ENCODE results near the gene CFAP299. TPM values are rescaled to one million over a fixed set of nuclear protein-coding genes. Genes with fewer than 3 reads are reported as not detected.
A peak's percentile ranks its signal among the peaks of the same experiment; 100 is the strongest.

Gene CFAP299
- total and polyA plus RNA-seq, 4 donors = 2.8 to 30.2 (median 6.6) TPM

- no peak overlapping the region for H3K27ac ChIP-seq (ENCODE audit: low read depth in 1 of 2, low read length in 1 of 2)
- no peaks in the 10 kb centered on the region for H3K36me3 ChIP-seq (ENCODE audit: control insufficient read depth in 4 of 4, insufficient read depth in 4 of 4, low read length in 4 of 4)
- WGBS, 2 donors = 94 to 96% methylated on average over 8 of the region's 8 CpGs
- no peaks in the 10 kb centered on the region for H3K27me3 ChIP-seq (ENCODE audit: control insufficient read depth in 3 of 3, insufficient read depth in 3 of 3, low read length in 2 of 3)
- H3K4me3 ChIP-seq = no peak overlapping the region
- no peaks in the 10 kb centered on the region for H3K4me1 ChIP-seq (ENCODE audit: control insufficient read depth in 5 of 5, insufficient read depth in 5 of 5, low read length in 5 of 5)
- no peak for DNase-seq
- TF ChIP-seq CTCF (IDR thresholded peaks at IDR 0.05; ENCODE audit: control extremely low read depth, extremely low read depth) = no peak
- ATAC-seq (ENCODE audit: insufficient read depth, low FRiP score) = no peak
- H3K9me3 ChIP-seq (ENCODE audit: control insufficient read depth in 4 of 4, insufficient read depth in 3 of 4, low read length in 3 of 4) = no peaks in the 10 kb centered on the region
- H3K9ac ChIP-seq (ENCODE audit: insufficient read depth in 1 of 2, low read length in 2 of 2) = no peak overlapping the region
Observed at GRCh38 chr4:80321341-80321740, 14.2 kb upstream of the CFAP299 start.

GRCh38 chr4:80321776-80322175 is 13.8 kb upstream of the CFAP299 start:
- H3K9ac ChIP-seq (ENCODE audit: insufficient read depth in 1 of 2, low read length in 2 of 2) = no peak overlapping the region
- no peaks in the 10 kb centered on the region for H3K4me1 ChIP-seq (ENCODE audit: control insufficient read depth in 5 of 5, insufficient read depth in 5 of 5, low read length in 5 of 5)
- WGBS, 2 donors = 87% methylated on average over 4 of the region's 4 CpGs
- TF ChIP-seq CTCF (IDR thresholded peaks at IDR 0.05; ENCODE audit: control extremely low read depth, extremely low read depth) = no peak
- no peaks in the 10 kb centered on the region for H3K36me3 ChIP-seq (ENCODE audit: control insufficient read depth in 4 of 4, insufficient read depth in 4 of 4, low read length in 4 of 4)
- no peak for DNase-seq
- H3K27me3 ChIP-seq (ENCODE audit: control insufficient read depth in 3 of 3, insufficient read depth in 3 of 3, low read length in 2 of 3) = no peaks in the 10 kb centered on the region
- H3K9me3 ChIP-seq (ENCODE audit: control insufficient read depth in 4 of 4, insufficient read depth in 3 of 4, low read length in 3 of 4) = no peaks in the 10 kb centered on the region
- H3K27ac ChIP-seq (ENCODE audit: low read depth in 1 of 2, low read length in 1 of 2) = no peak overlapping the region
- ATAC-seq (ENCODE audit: insufficient read depth, low FRiP score) = no peak
- no peak overlapping the region for H3K4me3 ChIP-seq

- no peaks in the 10 kb centered on the region for H3K4me1 ChIP-seq (ENCODE audit: control insufficient read depth in 5 of 5, insufficient read depth in 5 of 5, low read length in 5 of 5)
- H3K9me3 ChIP-seq (ENCODE audit: control insufficient read depth in 4 of 4, insufficient read depth in 3 of 4, low read length in 3 of 4) = no peaks in the 10 kb centered on the region
- no peak for ATAC-seq (ENCODE audit: insufficient read depth, low FRiP score)
- no peak overlapping the region for H3K9ac ChIP-seq (ENCODE audit: insufficient read depth in 1 of 2, low read length in 2 of 2)
- no peaks in the 10 kb centered on the region for H3K27me3 ChIP-seq (ENCODE audit: control insufficient read depth in 3 of 3, insufficient read depth in 3 of 3, low read length in 2 of 3)
- no peaks in the 10 kb centered on the region for H3K36me3 ChIP-seq (ENCODE audit: control insufficient read depth in 4 of 4, insufficient read depth in 4 of 4, low read length in 4 of 4)
- DNase-seq = peak in 1 of 3 donors; percentile 6
- H3K4me3 ChIP-seq = no peak overlapping the region
- no peak for TF ChIP-seq CTCF (IDR thresholded peaks at IDR 0.05; ENCODE audit: control extremely low read depth, extremely low read depth)
- H3K27ac ChIP-seq (ENCODE audit: low read depth in 1 of 2, low read length in 1 of 2) = no peak overlapping the region
Observed at GRCh38 chr4:80322716-80323115, 12.8 kb upstream of the CFAP299 start.

GRCh38 chr4:80324171-80324570 is 11.4 kb upstream of the CFAP299 start:
- no peak overlapping the region for H3K9ac ChIP-seq (ENCODE audit: insufficient read depth in 1 of 2, low read length in 2 of 2)
- H3K27me3 ChIP-seq (ENCODE audit: control insufficient read depth in 3 of 3, insufficient read depth in 3 of 3, low read length in 2 of 3) = peaks cover 0 to 4% (median 0%) of the 10 kb centered on the region in 3 donors
- no peak overlapping the region for H3K4me3 ChIP-seq
- no peaks in the 10 kb centered on the region for H3K9me3 ChIP-seq (ENCODE audit: control insufficient read depth in 4 of 4, insufficient read depth in 3 of 4, low read length in 3 of 4)
- DNase-seq = no peak
- WGBS, 2 donors = 84 to 92% methylated on average over 6 of the region's 6 CpGs
- TF ChIP-seq CTCF (IDR thresholded peaks at IDR 0.05; ENCODE audit: control extremely low read depth, extremely low read depth) = no peak
- H3K4me1 ChIP-seq (ENCODE audit: control insufficient read depth in 5 of 5, insufficient read depth in 5 of 5, low read length in 5 of 5) = no peaks in the 10 kb centered on the region
- ATAC-seq (ENCODE audit: insufficient read depth, low FRiP score) = no peak
- H3K36me3 ChIP-seq (ENCODE audit: control insufficient read depth in 4 of 4, insufficient read depth in 4 of 4, low read length in 4 of 4) = no peaks in the 10 kb centered on the region
- H3K27ac ChIP-seq (ENCODE audit: low read depth in 1 of 2, low read length in 1 of 2) = no peak overlapping the region

All from lung (tissue), 12 donors.